Spleen (tissue), 7 donors: ENCODE measurements around the gene EPOP.

Experiments used
- POLR2A ChIP-seq, 3 donors: fragments of 450-650 bp; IDR thresholded peaks; one replicate each; pipeline ENCODE4 v1.5.1; 2017; ENCODE audit warnings: antibody characterized with exemption in 3 of 3, mild to moderate bottlenecking in 1 of 3
- TF ChIP-seq, protein P1 (sequence below), 11 experiments: fragments of 200-600 bp in 7 of 11; fragments of 450-650 bp in 4 of 11; sonication (generic) in 4 of 11; IDR thresholded peaks in 8 of 11; conservative IDR thresholded peaks in 3 of 11; 1 replicate in 7 of 11; 2 replicates in 4 of 11; pipeline versions ENCODE4 v1.4.0 to v1.8.0; 2016 to 2021; ENCODE audit warnings: antibody characterized with exemption in 11 of 11, inconsistent platforms in 4 of 11, mild to moderate bottlenecking in 1 of 11
- donor health status: DM: no; HTN: no; CAD: no; lungs with moderate emphysema.
- donor health status: DM: no; HTN: no; CAD: no.
- donor health status: DM: no; HTN: no; CAD: no.

DNA sequence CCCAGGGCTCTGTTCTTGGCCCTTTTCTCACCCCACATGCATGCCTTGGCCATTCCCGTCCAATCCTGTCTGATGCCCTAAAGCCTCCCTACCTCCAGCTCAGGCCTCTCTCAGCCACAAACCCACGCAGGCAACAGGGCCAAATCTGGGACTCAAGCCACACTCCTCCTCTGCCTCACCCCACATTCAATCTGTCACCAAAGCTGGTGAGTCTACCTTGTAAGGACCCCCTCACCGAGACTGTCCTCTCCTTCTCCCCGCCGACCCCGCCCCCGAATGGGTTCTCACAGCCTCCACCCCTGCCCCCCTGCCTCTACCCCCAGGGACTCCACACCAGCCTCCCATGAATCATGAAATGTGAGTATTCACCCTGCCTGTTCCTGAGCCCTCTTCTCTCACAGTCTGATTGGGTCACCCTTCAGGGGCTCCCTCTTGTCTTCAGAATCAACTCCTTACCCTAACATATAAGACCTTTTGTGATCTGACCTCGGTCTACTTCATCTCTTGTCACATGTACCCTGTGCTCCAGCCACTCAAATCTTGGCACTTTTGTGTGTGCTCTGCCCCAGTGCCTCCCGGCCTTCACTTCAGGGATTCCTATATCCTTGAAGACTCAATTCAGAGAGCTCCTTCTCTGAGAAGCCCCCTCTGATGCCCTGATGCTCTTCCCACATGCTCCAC lies 10.7 kb downstream of the EPOP start:
- TF ChIP-seq, protein P1, sequence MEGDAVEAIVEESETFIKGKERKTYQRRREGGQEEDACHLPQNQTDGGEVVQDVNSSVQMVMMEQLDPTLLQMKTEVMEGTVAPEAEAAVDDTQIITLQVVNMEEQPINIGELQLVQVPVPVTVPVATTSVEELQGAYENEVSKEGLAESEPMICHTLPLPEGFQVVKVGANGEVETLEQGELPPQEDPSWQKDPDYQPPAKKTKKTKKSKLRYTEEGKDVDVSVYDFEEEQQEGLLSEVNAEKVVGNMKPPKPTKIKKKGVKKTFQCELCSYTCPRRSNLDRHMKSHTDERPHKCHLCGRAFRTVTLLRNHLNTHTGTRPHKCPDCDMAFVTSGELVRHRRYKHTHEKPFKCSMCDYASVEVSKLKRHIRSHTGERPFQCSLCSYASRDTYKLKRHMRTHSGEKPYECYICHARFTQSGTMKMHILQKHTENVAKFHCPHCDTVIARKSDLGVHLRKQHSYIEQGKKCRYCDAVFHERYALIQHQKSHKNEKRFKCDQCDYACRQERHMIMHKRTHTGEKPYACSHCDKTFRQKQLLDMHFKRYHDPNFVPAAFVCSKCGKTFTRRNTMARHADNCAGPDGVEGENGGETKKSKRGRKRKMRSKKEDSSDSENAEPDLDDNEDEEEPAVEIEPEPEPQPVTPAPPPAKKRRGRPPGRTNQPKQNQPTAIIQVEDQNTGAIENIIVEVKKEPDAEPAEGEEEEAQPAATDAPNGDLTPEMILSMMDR (IDR thresholded peaks at IDR 0.05 in 8 of 11, conservative IDR thresholded peaks at IDR 0.05 in 3 of 11), result no peak
- no peak for TF ChIP-seq POLR2A (IDR thresholded peaks at IDR 0.05)
